HG03039 (cell line): Measurements from ENCODE around the gene PGAP3.

Experiments used
- ATAC-seq: cut with Tn5 transposase; IDR thresholded peaks from one replicate; pipeline ENCODE4 v1.9.1; 2021; ENCODE audit warnings: mild to moderate bottlenecking, moderate library complexity; ENCODE audit not compliant: unreplicated experiment

PGAP3 gene

GRCh38 chr17:39640591-39641031, 47.2 kb downstream of the PGAP3 start:
- ATAC-seq, result no peak

- no peak for ATAC-seq
Measured at GRCh38 chr17:39639566-39640458, 48.0 kb downstream of the PGAP3 start.

GRCh38 chr17:39639043-39639442, 48.8 kb downstream of the PGAP3 start:
- ATAC-seq, result no peak

GRCh38 chr17:39638317-39638716, 49.5 kb downstream of the PGAP3 start:
- ATAC-seq, result no peak

GRCh38 chr17:39636927-39637736, 50.7 kb downstream of the PGAP3 start, which contains the start of gene STARD3:
TSS of gene STARD3 (plus strand) at chr17:39637144. CDS start at chr17:39653532, 16,388 bp downstream.
- ATAC-seq, result peak; percentile 55

GRCh38 chr17:39636587-39636926, 51.3 kb downstream of the PGAP3 start:
- ATAC-seq, result no peak

DNA sequence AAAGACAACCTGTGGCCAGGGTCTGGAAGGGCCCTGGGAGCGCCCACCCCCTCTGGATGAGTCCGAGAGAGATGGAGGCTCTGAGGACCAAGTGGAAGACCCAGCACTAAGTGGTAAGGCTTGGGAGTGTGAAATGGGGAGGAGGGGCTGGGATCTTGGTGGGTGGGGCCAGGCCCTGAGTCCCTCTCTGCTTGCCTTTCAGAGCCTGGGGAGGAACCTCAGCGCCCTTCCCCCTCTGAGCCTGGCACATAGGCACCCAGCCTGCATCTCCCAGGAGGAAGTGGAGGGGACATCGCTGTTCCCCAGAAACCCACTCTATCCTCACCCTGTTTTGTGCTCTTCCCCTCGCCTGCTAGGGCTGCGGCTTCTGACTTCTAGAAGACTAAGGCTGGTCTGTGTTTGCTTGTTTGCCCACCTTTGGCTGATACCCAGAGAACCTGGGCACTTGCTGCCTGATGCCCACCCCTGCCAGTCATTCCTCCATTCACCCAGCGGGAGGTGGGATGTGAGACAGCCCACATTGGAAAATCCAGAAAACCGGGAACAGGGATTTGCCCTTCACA, 52.2 kb downstream of the PGAP3 start:
- ATAC-seq, result no peak

- no peak for ATAC-seq
Measured at GRCh38 chr17:39634384-39634871, 53.4 kb downstream of the PGAP3 start.

- no peak for ATAC-seq
Measured at GRCh38 chr17:39633570-39634183, 54.2 kb downstream of the PGAP3 start.

DNA sequence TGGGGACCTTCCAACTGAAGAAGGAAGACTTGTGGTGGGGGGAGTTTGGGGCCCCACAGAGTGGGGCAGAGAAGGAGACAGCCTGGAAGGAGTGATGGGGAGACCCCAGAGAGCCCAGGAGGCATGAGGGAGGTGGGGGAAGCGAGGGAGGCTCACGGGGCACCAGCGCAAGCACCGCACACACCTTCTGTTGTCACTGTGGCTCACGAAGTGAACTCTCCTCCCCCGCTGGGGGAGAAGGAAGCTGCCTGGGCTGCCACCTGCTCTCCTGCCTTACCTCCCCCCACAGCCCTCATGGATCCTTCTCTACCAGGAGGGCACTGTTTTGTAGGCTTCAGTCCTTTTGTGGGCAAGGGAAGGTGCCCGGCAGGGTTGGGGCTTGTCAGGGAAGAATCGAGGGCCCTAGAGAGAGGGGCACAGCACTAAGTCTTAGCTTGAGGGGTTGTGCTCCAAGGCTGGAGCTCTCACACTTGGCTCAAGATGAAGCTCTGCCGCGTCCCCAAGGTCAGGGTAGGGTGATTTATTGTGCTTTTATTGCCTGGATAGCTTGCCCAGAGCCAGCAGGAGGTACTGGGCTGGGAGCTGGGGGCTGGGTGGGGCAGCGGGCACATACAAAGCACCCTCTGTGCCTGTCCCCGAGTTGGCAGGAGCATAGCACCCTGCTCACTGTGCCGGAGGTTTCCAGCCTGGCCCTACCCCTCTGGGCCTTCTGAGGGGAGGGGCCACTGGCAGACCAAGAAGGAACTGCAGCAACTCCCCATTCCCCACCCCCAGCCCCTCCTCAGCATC, 55.5 kb downstream of the PGAP3 start:
- no peak for ATAC-seq

- no peak for ATAC-seq
Measured at GRCh38 chr17:39631403-39631802, 56.5 kb downstream of the PGAP3 start.

DNA sequence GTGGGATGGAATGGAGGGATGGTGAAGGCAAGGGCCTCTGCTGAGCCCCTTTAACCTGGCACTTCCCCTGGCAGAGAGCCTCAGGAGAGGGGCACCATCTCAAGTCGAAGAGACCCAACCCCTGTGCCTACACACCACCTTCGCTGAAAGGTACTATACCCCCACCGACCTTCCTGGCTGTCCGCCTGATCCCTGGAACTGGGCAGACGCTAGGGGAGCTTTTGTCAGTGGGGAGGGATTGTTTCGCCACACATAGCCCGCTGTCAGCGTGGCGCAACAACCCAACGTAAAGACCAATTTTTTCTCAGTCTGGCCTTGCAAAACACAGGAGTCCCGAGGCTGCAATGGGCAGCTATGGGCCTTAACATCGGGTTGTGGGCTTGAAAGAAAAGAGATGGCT, 58.0 kb downstream of the PGAP3 start:
- ATAC-seq, result no peak

GRCh38 chr17:39629494-39629880, 58.4 kb downstream of the PGAP3 start:
- ATAC-seq, result no peak

DNA sequence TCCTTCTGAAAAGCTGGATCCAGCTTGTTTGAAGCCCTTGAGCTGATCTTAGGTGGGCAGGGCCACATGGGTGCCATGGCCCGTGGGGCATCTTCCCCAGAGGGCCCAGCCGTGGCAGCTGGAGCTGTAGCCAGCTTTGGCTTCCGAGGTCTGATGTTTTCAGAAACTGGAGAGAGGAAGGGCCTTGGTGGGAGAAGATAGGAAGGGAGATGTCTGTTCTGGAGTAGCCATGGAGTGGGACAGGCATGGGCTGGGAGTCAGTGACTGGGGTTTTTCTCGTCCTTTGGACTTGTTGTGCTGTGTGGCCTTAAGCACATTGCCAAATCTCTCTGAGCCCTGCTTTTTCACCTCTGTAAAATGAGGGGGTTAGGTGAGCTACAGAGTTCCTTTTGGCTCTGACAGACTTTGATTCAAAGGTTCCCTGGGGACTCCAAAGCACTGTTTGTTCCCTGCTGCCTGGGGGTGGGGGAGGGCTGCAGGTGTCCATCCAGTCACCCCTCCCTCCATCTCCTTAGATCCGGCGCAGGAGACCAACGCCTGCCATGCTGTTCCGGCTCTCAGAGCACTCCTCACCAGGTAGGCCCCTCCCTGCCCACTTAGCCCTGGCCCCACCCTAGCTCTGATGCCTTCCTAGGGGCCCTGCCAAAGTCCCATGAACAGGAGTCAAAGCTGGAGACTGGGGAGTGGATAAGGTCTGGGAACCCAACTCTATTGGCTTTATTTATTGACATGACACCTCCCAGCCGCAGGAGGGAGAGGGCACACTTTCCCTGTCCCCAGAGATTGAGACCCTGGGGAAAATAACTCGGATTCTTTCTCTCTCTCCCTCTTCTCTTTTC, 59.0 kb downstream of the PGAP3 start:
- no peak for ATAC-seq

DNA sequence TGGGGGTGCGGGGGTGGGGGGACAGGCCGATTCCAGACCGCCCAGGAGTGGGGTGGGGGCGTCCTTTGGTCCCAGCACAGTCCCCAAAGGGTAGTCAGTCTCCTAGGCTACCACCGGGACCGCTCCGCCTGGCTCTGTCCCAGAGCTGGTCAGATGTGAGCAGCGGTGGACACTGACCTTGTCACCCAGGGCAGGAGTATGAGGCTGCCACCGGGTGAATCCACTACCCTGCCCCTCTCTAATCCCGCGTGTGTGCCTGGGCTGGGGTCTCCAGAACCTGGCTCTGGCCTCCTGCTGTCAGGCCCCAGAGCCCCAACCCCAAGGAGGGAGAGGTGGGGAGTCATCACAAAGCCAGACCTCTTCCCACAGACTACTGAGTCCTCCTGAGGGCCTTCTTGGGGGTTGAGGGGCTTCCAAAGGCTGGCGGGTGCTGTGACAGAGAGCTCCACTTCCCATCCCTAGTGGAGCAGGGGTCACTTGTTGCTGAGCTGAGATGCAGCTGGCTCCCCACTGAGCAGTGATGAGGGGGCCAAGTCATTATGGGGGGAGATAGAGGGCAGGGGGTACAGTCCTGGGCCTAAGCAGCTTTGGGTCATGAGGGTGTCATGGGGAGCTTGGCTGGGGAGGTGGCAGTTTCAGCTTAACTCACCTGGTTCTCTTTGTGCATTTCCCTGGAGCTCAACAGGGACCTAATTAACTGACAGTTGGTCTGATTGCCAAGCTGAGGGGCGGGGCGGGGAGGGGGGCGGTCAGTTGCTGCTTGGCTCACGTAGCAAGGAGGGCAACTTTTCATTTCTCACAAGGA, 59.9 kb downstream of the PGAP3 start:
- ATAC-seq, result no peak

- ATAC-seq, result no peak
Measured at GRCh38 chr17:39627047-39627711, 60.7 kb downstream of the PGAP3 start.

DNA sequence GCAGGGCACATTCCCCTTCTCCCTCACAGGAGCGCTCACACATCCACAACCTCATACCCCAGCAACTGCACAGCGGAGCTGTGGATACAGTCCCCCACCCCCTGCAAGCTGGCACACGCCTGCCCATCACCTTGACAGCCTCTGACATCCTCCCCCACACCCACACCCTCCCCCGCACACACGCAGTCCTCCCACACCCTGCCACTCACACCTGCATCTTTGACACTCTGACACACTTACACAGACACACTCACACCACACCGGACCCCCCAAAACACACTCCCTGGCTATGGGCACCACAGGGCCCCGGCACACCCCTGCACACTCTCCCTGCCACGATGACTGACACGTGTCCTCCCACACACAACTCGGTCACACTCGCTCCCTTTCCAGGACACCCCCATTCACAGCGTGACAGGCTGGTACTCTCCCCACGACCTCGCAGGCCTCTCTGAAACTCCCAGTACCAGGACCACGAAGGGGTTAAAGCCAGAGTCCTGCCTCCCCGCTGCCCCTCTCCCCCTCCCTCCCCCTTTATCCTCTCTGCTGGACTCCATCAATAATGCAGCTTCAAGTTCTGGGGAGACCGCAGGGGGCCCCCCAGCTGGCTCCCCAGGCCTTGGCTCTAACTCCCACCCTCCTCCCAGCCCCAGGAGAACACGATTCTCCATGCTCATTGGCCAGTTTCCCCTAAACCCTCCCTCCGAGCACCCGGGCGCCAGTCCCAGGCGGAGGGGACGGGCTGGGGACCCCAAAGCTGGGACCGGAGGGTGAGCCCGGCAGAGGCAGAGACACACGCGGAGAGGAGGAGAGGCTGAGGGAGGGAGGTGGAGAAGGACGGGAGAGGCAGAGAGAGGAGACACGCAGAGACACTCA, 61.4 kb downstream of the PGAP3 start, which contains the start of gene PPP1R1B:
PPP1R1B (plus strand) TSS at position 782 of the 876 bp plus-strand sequence. CDS start 441 bp downstream, outside the sequence.
- no peak for ATAC-seq
